HepG2 (cell line): ENCODE data around the gene CSRNP3. TPM values are rescaled to one million over a fixed set of nuclear protein-coding genes. Genes with fewer than 3 reads are reported as not detected.

Experiments
- ATAC-seq: fragments of 200-7000 bp; cut with Tn5 transposase; 3 replicates; pipeline ENCODE4 v1.9.1; 2020; ENCODE audit warnings: mild to moderate bottlenecking, moderate library complexity
- BruUV-seq: library from RNA; stranded (reverse); fragments of 400-500 nt; replicated peaks from 2 replicates; lab custom pipeline; 2021; lab: Mats Ljungman, UMichigan
- CTCF ChIA-PET: fragments of 300-600 bp; formaldehyde crosslinking; extraction: SDS; loops from one replicate; lab custom pipeline; 2021; ENCODE audit warnings: low total read pairs, inconsistent platforms, low intra/inter-chr PET ratio; lab: Yijun Ruan, JAX
- POLR2A ChIA-PET: fragments of 350-600 bp; sonication (Branson Sonifier 250); formaldehyde crosslinking; loops from one replicate; lab custom pipeline; 2020; ENCODE audit warnings: antibody characterized with exemption, inconsistent platforms; lab: Yijun Ruan, JAX
- DNase-seq: peaks from one replicate; pipeline ENCODE4 v3.0.0-alpha.2; 2015; ENCODE audit warnings: low spot score
- FAIRE-seq: peaks from 3 replicates; lab custom pipeline; 2011; peaks lifted over from hg19 to GRCh38; lab: Jason Lieb, UNC
- H2AFZ ChIP-seq: one replicate; pipeline ENCODE4 v1.6.1; 2011; ENCODE audit warnings: low read length, inconsistent platforms
- H3K27ac ChIP-seq: fragments of 300-600 bp; 3 replicates; pipeline ENCODE4 v1.8.0; 2011; ENCODE audit warnings: mixed run types, mild to moderate bottlenecking, mixed read lengths, low read length, inconsistent platforms; ENCODE audit not compliant: insufficient read depth; ENCODE audit errors: extremely low read length
- H3K27me3 ChIP-seq, 2 experiments: fragments of 200-600 bp in 1 of 2; 2 replicates in 1 of 2; 3 replicates in 1 of 2; pipeline versions ENCODE4 v1.6.0 to v1.8.0; 2011; ENCODE audit warnings: low read length in 2 of 2, mild to moderate bottlenecking in 2 of 2, moderate library complexity in 2 of 2, inconsistent platforms in 1 of 2; ENCODE audit not compliant: insufficient read depth in 2 of 2, control insufficient read depth in 1 of 2
- H3K36me3 ChIP-seq, 2 experiments: fragments of 200-600 bp in 1 of 2; replicated peaks in 1 of 2; 2 replicates in 1 of 2; 3 replicates in 1 of 2; pipeline versions ENCODE4 v1.5.1 to v1.8.0; 2011; ENCODE audit warnings: low read length in 2 of 2, inconsistent platforms in 1 of 2; ENCODE audit not compliant: insufficient read depth in 2 of 2, control insufficient read depth in 1 of 2
- H3K4me1 ChIP-seq: 2 replicates; pipeline ENCODE4 v1.5.1; 2012; ENCODE audit warnings: low read length, inconsistent platforms; ENCODE audit not compliant: insufficient read depth
- H3K4me2 ChIP-seq: 2 replicates; pipeline ENCODE4 v1.6.0; 2011; ENCODE audit warnings: low read depth, low read length, inconsistent platforms
- H3K4me3 ChIP-seq, 3 experiments: fragments of 200-600 bp in 1 of 3; sonication (generic), shearing (Covaris generic) in 1 of 3; replicated peaks in 1 of 3; 2 replicates each; pipeline ENCODE4 v1.5.1; 2011 to 2016; ENCODE audit warnings: low read length in 3 of 3, inconsistent platforms in 2 of 3, low read depth in 2 of 3, mild to moderate bottlenecking in 2 of 3, control low read depth in 1 of 3, mixed read lengths in 1 of 3; ENCODE audit not compliant: insufficient read depth in 1 of 3
- H3K79me2 ChIP-seq: one replicate; pipeline ENCODE4 v1.6.1; 2011; ENCODE audit warnings: low read length, inconsistent platforms; ENCODE audit not compliant: insufficient read depth
- H3K9ac ChIP-seq: 2 replicates; pipeline ENCODE4 v1.6.0; 2011; ENCODE audit warnings: mild to moderate bottlenecking, low read depth, low read length, inconsistent platforms; ENCODE audit not compliant: insufficient read depth
- H3K9me3 ChIP-seq: 2 replicates; pipeline ENCODE4 v1.5.1; 2012; ENCODE audit warnings: mild to moderate bottlenecking, low read length
- H4K20me1 ChIP-seq: 2 replicates; pipeline ENCODE4 v1.6.0; 2011; ENCODE audit warnings: inconsistent platforms, mild to moderate bottlenecking, low read length, moderate library complexity; ENCODE audit not compliant: insufficient read depth
- ARNT2 ChIP-seq: sonication (generic); formaldehyde crosslinking; IDR thresholded peaks from 2 replicates; pipeline ENCODE4 v1.8.0; 2022; ENCODE audit warnings: mild to moderate bottlenecking, low read depth, missing genetic modification reagents, moderate library complexity
- RARG ChIP-seq: sonication (generic); formaldehyde crosslinking; IDR thresholded peaks from 2 replicates; pipeline ENCODE4 v1.4.0; 2020; ENCODE audit warnings: low read depth, mild to moderate bottlenecking, missing genetic modification reagents
- RFX5 ChIP-seq: IDR thresholded peaks from 2 replicates; pipeline ENCODE4 v1.6.1; 2011; ENCODE audit warnings: low read depth, low read length, improper control_type of control experiment
- STAT5B ChIP-seq: sonication (generic); formaldehyde crosslinking; IDR thresholded peaks from 2 replicates; pipeline ENCODE4 v1.4.0; 2020; ENCODE audit warnings: missing genetic modification reagents
- TAF15 ChIP-seq: fragments of 200-400 bp; formaldehyde crosslinking; IDR thresholded peaks from one replicate; pipeline ENCODE4 v1.6.1; 2018; ENCODE audit warnings: mild to moderate bottlenecking, low read depth, low read length; ENCODE audit not compliant: poor library complexity, severe bottlenecking
- XBP1 ChIP-seq: sonication (generic); formaldehyde crosslinking; IDR thresholded peaks from 2 replicates; pipeline ENCODE4 v1.5.0; 2020; ENCODE audit warnings: missing genetic modification reagents
- ZNF180 ChIP-seq: sonication (generic); formaldehyde crosslinking; IDR thresholded peaks from 2 replicates; pipeline ENCODE4 v1.4.0; 2020; ENCODE audit warnings: low read depth, missing genetic modification reagents, borderline replicate concordance
- WGBS: methylation state at CpG from one replicate; pipeline ENCODE4 v1.1.6; 2017; ENCODE audit warnings: low lambda C conversion rate; 5-methylcytosine and 5-hydroxymethylcytosine counted together
- in situ Hi-C: cut with HindIII; loops from 2 replicates; pipeline ENCODE4 v1.10.0; 2017; ENCODE audit warnings: low pct_unique_long_range_greater_than_20kb; ENCODE audit not compliant: extremely low pct_ligation_motif_present
- intact Hi-C: fragments of 100-400 bp; cut with micrococcal nuclease; formaldehyde crosslinking; loops from one replicate; pipeline ENCODE4 v1.10.0; 2022; ENCODE audit not compliant: unreplicated experiment
- polyA plus RNA-seq, 8 experiments: library from polyadenylated mRNA; depleted of rRNA in 3 of 8; stranded (reverse) in 7 of 8; unstranded in 1 of 8; fragments of >200 nt; fragmentation: Illumina TruSeq in 4 of 8; extraction: Trizol in 4 of 8; gene quantifications; 2 replicates each; pipeline versions ENCODE4 v1.2.1 to v1.2.3, GENCODE V29; 2011 to 2016; ENCODE audit warnings: low read depth in 4 of 8, missing spikeins in 1 of 8, mixed read lengths in 1 of 8; ENCODE audit not compliant: insufficient read depth in 1 of 8
- total RNA-seq, 5 experiments: library from RNA; depleted of rRNA; stranded (reverse); fragments of >200 nt; fragmentation: Illumina TruSeq; extraction: Trizol; gene quantifications; 2 replicates each; pipeline ENCODE4 v1.2.3, GENCODE V29; 2016; ENCODE audit warnings: low read depth in 1 of 5
- TF ChIP-seq, protein P1 (sequence below): sonication (generic); formaldehyde crosslinking; IDR thresholded peaks from 2 replicates; pipeline ENCODE4 v1.5.0; 2020; ENCODE audit warnings: missing genetic modification reagents

CSRNP3 gene
- total and polyA plus RNA-seq, 2 of the 13 experiments (the other 11 are each of a cell fraction or from before 2014, with no cell fraction given): not detected

DNA sequence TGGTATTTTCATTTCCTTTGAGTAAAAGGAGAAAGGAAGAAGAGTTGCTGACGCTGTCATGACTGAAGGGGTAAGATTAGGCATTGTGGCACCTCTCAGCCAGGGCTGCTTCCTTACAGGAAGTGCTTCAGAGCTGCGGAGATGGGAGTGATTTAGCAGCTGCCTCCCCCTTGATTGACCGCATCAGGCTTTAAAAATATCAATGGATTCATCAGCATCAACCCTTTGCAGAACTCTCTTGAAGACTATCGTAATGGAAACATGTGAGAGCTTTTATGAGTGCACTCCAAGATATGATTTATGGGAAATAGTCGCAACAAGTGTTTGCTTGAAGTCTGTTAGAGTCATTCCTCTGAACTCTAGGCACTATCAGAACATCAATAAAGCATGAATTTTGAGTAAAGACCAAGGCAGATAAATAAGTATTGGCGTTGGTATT, 141.1 kb downstream of the CSRNP3 start:
- WGBS: 26% methylated on average over 6 of the region's 6 CpGs
- ChIA-PET POLR2A (no interaction called here), CTCF (no interaction called here)
- no peaks in the 10 kb centered on the region for H3K9me3 ChIP-seq
- TF ChIP-seq, protein P1, sequence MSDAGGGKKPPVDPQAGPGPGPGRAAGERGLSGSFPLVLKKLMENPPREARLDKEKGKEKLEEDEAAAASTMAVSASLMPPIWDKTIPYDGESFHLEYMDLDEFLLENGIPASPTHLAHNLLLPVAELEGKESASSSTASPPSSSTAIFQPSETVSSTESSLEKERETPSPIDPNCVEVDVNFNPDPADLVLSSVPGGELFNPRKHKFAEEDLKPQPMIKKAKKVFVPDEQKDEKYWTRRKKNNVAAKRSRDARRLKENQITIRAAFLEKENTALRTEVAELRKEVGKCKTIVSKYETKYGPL: no peak
- no peak for TF ChIP-seq ZNF180
- TF ChIP-seq ARNT2 (CRISPR knock-in tag): no peak
- TF ChIP-seq RARG (CRISPR knock-in tag): no peak
- TF ChIP-seq RFX5: no peak
- no peak for TF ChIP-seq XBP1 (CRISPR knock-in tag)
- TF ChIP-seq TAF15: no peak
- TF ChIP-seq STAT5B (CRISPR knock-in tag): no peak
- no peaks in the 10 kb centered on the region for H3K79me2 ChIP-seq
- DNase-seq: no peak
- BruUV-seq: no TSS peak
- no peak overlapping the region for H3K4me3 ChIP-seq
- H3K27ac ChIP-seq: no peak overlapping the region
- no peak overlapping the region for H3K9ac ChIP-seq
- FAIRE-seq: no peak
- no peaks in the 10 kb centered on the region for H4K20me1 ChIP-seq
- in situ Hi-C loops (no loop called here), intact Hi-C loops (no loop called here)
- H3K36me3 ChIP-seq: no peaks in the 10 kb centered on the region
- no peak overlapping the region for H2AFZ ChIP-seq
- ATAC-seq: no peak
- H3K27me3 ChIP-seq: no peaks in the 10 kb centered on the region
- H3K4me2 ChIP-seq: no peak overlapping the region
- H3K4me1 ChIP-seq: no peaks in the 10 kb centered on the region
